Activated naive CD4-positive, alpha-beta T cell treated with anti-CD3 and anti-CD28 coated beads, Interleukin-2, amount 50 U/mL, for 72 hours (primary cell): ENCODE measurements around the gene OSBPL2. TPM values are rescaled to one million over a fixed set of nuclear protein-coding genes. Genes with fewer than 3 reads are reported as not detected.

Source experiments
- ATAC-seq, 2 donors: fragments of 150-1000 bp; cut with Tn5 transposase; 2 replicates each; pipeline ENCODE4 v1.10.0; 2021; ENCODE audit warnings: mild to moderate bottlenecking in 2 of 2, moderate library complexity in 2 of 2
- DNase-seq, 2 donors: peaks; one replicate each; pipeline ENCODE4 v3.0.0; 2021 to 2022; ENCODE audit warnings: low spot score in 2 of 2
- H3K27ac Mint-ChIP-seq, 2 donors: one replicate each; pipeline ENCODE4 v1.8.0; 2022; ENCODE audit warnings: mild to moderate bottlenecking in 2 of 2, mixed read lengths in 2 of 2
- H3K36me3 Mint-ChIP-seq, 2 donors: one replicate each; pipeline ENCODE4 v1.8.0; 2022; ENCODE audit warnings: mixed read lengths in 2 of 2
- H3K9me3 Mint-ChIP-seq, 2 donors: one replicate each; pipeline ENCODE4 v1.8.0; 2022; ENCODE audit warnings: mixed read lengths in 2 of 2
- total RNA-seq, 2 donors: library from RNA; stranded (reverse); gene quantifications; one replicate each; pipeline ENCODE4 v1.2.3, GENCODE V29; 2022

The OSBPL2 gene
- 10 to 100 TPM; 30.0 to 49.5 TPM for total RNA-seq

DNA sequence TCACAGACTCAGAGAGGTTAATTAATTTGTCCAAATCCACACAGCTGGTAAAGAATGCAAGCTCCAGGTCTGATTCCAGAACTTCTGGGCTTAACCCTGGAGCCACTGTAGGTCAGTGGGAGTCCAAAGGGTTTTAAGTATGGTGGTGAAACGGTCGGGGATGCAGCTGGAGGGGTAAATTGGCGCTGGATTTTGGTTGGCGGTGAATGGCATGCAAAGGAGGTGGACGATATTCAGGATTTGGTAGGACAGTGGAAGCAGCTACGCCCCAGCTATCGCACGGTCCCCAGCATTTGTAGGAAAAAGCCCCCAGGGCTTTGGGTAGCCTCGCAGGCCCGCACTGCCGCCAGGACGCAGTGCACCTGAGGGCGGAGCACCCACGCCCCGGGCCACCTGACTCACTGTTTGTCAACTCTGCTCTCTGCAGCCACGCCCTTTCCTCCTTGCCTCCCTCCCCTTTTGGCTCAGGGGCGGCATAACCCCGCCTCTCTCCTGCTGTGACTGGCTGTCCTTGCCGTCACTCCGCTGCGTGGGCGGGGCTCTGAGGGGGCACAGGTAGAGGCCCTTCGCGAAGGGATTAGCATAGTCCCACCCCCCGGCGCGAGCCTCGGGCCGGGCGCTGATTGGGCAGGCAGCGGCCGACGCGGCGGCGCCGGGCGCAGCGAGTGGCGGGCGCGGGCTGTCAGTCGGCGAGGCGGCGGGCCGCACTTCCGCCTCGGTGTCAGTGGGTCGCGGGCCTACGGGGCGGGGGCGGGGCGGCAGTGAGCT lies at the start of gene OSBPL2:
Gene OSBPL2 (plus strand): TSS at position 721 of the 768 bp plus-strand sequence. CDS start 17,664 bp downstream, outside the sequence.
- peak; percentile 98 to 99 for ATAC-seq
- Mint-ChIP-seq H3K9me3 (no peaks in the 10 kb centered on the region), H3K36me3 (no peaks in the 10 kb centered on the region), H3K27ac (peak within 1 kb of the TSS; percentile 78 to 94)
- peak; percentile 100 for DNase-seq

DNA sequence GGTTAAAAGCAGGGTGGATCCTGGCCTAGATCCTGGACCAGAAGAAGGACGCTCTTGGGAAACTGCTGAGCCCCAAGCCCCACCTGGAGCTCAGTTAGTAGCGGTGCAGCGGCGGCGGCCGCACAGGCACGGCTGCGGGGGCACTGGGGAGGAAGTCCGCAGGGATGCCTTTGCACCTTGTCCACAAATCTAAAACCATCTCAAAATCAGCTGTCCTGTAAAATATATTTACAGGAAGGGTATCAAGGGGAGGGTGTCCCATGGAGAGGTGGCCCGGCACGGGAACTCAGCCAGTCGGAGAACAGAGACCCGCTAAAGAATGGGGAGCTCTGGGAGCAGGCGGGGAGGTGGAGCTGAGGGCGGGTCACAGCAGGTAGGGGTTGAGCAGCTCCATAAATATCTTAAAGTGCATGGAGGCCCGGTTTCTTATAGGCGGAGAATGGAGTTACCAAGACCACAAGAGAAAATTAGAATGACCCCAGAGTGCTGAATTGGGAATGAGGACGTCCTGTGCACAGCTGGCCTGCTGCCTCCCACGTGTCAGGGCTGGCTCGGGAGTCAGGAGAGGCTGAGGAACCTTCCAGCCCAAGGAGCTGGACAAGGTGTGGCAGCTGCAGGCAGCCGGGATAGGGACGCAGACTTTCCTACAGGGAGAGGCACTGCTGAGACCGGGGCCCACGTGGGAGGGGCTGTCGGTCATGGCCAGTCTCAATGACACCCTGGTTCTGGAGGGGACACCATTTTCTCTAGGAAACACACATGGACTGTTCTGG lies 47.5 kb upstream of the OSBPL2 start:
- Mint-ChIP-seq H3K27ac (no peak overlapping the region), H3K9me3 (no peaks in the 10 kb centered on the region), H3K36me3 (peaks cover 4 to 5% of the 10 kb centered on the region in 2 donors)
- ATAC-seq (no peak), DNase-seq (no peak)

DNA sequence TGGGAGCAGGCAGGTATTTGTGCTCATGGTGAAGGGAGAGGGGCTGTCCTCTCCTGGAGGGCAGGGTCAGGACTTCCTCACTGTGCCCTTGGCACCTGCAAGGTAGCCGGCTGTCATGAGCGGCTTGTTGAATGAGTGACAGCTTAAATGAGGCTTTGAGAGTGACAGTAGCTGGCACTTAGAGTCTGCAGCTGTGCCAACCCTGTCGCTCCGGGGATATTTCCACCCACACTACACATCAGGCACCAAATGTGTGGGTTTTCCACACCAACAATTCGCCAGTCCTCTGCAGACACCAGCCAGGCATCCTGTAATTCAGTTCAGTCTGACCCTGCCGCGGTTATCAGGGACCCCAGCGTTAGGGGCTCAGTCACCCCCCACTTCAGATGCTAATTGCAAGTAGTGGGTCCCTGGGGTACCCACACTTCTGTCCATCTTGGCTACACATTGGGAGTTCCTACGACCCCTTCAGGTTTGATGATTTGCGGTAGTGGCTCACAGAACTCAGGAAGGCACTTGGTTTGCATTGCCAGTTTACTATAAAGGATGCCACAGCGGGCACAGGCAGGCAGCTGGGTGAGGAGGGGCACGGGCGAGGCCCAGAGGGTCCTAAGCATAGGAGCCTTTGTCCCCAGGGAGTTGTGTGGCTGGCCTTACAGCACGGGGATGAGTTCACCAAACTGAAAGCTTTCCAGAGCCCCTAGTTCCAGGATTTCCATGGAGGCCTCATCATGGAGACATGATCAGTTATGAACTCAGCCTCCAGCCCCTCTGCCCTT lies 46.4 kb upstream of the OSBPL2 start:
- peaks cover 4 to 5% of the 10 kb centered on the region in 2 donors for H3K36me3 Mint-ChIP-seq
- DNase-seq: no peak
- ATAC-seq: no peak
- no peaks in the 10 kb centered on the region for H3K9me3 Mint-ChIP-seq
- no peak overlapping the region for H3K27ac Mint-ChIP-seq

DNA sequence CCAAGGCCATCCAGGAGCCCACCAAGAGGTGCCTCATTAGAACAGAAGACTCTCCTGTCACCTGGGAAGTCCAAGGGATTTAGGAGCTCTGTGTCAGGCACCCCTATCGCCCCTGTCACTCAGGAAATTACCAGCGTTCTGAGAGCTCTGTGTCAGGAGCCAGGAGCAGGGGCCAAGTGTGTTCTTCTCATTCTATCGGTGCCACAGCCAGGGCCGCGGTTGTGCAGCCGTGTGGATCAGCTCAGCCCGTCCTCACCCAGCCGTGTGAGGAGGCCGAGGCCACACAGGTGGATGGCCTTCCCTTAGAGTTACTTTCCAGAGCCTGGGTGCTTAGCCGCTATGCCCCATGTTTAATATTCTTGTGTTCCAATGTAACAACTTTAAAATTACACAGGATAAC lies 45.7 kb upstream of the OSBPL2 start:
- ATAC-seq (no peak), DNase-seq (no peak)
- peak overlapping the region in 1 of 2 donors; percentile 69 for H3K27ac Mint-ChIP-seq
- H3K36me3 Mint-ChIP-seq: peaks cover 4 to 5% of the 10 kb centered on the region in 2 donors
- no peaks in the 10 kb centered on the region for H3K9me3 Mint-ChIP-seq

DNA sequence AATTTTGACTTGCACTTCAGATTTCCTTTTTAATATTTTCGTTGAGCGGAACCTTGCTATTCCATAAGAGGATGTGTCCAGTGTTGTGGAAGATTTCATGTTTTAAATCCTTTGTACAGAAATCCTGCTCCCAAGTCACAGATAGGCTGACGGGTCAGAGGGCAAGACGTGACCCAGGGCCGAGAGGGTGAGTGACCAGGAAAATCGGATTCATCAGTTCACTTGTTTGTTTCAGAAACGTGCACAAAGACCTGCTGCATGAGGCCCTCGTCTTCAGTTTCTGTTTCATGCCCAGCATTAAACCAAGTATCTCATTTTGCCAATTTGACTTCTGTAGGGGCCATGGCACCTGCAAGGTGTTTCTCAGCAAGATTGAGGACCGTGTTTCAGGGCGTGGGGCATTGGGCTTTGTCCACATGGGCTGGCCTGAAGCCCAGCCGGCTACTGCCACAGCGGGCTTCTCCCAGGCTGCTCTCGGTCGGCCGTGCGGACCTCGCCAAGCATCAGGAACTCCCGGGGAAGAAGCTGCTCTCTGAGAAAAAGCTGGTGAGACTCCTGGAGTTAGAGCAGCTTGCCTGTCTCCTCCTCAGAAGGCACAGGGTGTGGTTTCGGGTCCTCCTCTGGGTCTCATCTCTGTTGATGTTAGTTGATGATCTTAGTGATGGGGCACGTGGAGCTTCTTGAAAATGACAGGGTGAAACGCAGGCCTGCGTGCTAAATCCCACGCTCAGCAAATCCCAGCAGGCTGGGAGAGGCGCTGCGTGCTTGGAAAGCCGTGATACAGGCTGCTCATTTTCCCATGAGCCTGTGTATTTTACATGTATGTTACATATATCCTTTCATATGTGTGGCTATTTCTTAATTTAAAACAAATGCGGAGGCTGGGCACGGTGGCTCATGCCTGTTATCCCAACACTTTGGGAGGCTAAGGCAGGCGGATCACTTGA lies 45.0 kb upstream of the OSBPL2 start:
- Mint-ChIP-seq H3K36me3 (peaks cover 6 to 7% of the 10 kb centered on the region in 2 donors), H3K9me3 (no peaks in the 10 kb centered on the region), H3K27ac (peak overlapping the region in 1 of 2 donors; percentile 69)
- ATAC-seq: no peak
- DNase-seq: no peak

DNA sequence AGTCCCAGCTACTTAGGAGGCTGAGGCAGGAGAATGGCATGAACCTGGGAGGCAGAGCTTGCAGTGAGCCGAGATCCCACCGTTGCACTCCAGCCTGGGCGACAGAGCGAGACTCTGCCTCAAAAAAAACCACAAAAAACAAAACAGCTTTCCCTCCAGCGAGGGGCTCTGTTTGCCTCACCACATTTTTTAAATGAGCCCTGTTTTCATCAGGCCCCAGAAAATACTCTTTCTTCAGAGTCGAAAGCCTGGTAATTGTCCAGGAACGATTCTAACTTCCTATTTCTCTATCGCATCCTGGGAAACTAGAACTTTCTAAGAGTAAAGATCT lies 43.3 kb upstream of the OSBPL2 start:
- peaks cover 15 to 18% of the 10 kb centered on the region in 2 donors for H3K36me3 Mint-ChIP-seq
- no peak overlapping the region for H3K27ac Mint-ChIP-seq
- DNase-seq (no peak), ATAC-seq (no peak)
- no peaks in the 10 kb centered on the region for H3K9me3 Mint-ChIP-seq

DNA sequence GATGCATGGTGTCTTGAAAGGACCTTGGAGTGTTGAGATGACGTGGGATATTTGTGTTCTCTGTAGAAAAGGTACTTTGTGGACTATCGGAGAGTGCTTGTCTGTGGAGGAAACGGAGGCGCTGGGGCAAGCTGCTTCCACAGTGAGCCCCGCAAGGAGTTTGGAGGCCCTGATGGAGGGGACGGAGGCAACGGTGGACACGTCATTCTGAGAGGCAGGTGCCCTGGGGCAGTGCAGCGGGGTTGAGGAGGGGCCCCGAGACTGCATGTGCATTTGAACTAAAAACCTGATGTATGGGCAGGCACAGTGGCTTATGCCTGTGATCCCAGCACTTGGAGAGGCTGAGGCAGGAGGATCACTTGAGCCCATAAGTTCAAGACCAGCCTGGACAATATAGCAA lies 42.6 kb upstream of the OSBPL2 start:
- DNase-seq: no peak
- H3K27ac Mint-ChIP-seq: no peak overlapping the region

DNA sequence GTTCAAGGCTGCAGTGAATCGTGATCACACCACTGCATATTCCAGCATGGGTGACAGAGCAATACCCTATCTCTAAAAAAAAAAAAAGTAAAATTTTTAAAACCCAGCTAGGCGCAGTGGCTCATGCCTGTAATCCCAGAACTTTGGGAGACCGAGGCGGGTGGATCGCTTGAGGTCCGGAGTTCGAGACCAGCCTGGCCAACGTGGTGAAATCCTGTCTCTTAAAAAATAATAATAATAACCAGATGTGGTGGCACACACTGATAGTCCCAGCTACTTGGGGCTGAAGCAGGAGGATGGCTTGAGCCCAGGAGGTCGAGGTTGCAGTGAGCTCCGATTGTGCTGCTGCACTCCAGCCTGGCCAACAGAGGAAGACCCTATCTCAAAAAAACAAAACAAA lies 42.0 kb upstream of the OSBPL2 start:
- no peaks in the 10 kb centered on the region for H3K9me3 Mint-ChIP-seq
- no peak for ATAC-seq
- H3K27ac Mint-ChIP-seq: no peak overlapping the region

More for the DNA sequence above, 42.6 kb upstream of the OSBPL2 start:
- ATAC-seq: no peak
- H3K9me3 Mint-ChIP-seq: no peaks in the 10 kb centered on the region
- H3K36me3 Mint-ChIP-seq: peaks cover 15 to 18% of the 10 kb centered on the region in 2 donors

DNA sequence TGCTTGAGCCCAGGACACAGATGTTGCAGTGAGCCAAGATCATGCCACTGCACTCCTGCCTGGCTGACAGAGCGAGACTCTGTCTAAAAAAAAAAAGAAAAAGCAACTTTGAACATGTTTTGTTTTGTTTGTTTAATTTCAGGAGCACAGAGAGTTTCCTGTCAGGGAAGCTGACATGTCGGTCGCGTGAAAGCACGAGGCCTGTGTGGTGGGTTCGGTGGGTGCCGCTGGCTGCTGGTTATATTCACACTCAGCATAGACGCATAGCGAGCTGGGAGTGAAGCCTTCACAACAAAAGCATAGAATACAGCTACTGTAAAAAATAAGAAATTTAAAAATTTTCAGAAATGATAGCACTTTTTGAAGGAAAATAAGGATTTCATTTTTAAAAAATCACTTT lies 41.0 kb upstream of the OSBPL2 start:
- no peaks in the 10 kb centered on the region for H3K9me3 Mint-ChIP-seq
- no peak overlapping the region for H3K27ac Mint-ChIP-seq
- ATAC-seq (no peak), DNase-seq (no peak)
- H3K36me3 Mint-ChIP-seq: peaks cover 18 to 19% of the 10 kb centered on the region in 2 donors

More for the DNA sequence above, 42.0 kb upstream of the OSBPL2 start:
- peaks cover 15 to 18% of the 10 kb centered on the region in 2 donors for H3K36me3 Mint-ChIP-seq
- DNase-seq: no peak

DNA sequence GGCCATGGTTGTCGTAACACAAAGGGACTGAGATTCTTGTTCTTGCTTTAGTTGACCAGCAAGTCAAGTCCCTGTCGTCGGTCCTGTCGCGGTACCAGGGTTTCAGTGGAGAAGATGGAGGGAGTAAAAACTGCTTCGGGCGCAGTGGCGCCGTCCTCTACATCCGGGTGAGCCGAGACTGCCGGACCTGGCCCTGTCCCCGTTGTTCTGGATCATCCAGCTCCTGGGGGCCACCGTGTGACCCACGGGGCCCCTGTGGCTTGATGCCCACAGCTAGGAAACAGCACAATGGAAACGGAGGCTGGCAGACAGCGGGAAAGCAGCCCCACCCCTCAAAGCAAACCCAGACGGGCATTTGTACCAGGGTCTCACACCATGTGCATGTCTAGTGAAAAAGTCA lies 40.5 kb upstream of the OSBPL2 start:
- peaks cover 18 to 19% of the 10 kb centered on the region in 2 donors for H3K36me3 Mint-ChIP-seq
- H3K27ac Mint-ChIP-seq: no peak overlapping the region
- H3K9me3 Mint-ChIP-seq: no peaks in the 10 kb centered on the region
- ATAC-seq (no peak), DNase-seq (no peak)

DNA sequence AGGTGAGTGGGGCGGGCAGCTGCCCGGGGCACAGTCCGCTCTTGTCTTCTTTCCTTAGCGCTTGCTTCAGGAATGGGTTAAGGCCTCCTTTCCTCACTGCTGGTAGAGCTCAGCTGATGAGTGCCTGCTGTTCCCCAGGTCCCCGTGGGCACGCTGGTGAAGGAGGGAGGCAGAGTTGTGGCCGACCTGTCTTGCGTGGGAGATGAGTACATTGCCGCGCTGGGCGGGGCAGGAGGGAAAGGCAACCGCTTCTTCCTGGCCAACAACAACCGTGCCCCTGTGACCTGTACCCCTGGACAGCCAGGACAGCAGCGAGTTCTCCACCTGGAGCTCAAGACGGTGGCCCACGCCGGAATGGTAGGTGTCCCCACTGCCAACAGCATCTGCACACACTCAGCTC lies 39.8 kb upstream of the OSBPL2 start:
- H3K27ac Mint-ChIP-seq: no peak overlapping the region
- no peak for ATAC-seq
- H3K36me3 Mint-ChIP-seq: peaks cover 18 to 19% of the 10 kb centered on the region in 2 donors
- DNase-seq: no peak
- no peaks in the 10 kb centered on the region for H3K9me3 Mint-ChIP-seq

DNA sequence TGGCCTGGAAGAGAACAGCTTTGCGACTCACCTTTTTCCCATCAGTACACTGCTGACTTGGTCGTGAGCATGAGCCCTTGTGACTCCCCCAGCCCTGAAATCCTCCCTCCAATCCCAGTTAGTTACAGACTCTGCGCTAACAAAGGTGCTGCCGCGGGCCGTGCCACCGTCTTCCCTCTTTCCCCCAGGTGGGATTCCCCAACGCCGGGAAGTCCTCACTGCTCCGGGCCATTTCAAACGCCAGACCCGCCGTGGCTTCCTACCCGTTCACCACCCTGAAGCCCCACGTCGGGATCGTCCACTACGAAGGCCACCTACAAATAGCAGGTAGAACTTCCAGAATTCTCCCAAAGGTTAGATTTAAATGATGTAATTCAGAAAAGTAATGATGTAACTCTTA lies 39.4 kb upstream of the OSBPL2 start:
- Mint-ChIP-seq H3K36me3 (peaks cover 18 to 19% of the 10 kb centered on the region in 2 donors), H3K27ac (peak overlapping the region in 1 of 2 donors; percentile 60), H3K9me3 (no peaks in the 10 kb centered on the region)
- no peak for ATAC-seq
- DNase-seq: no peak

DNA sequence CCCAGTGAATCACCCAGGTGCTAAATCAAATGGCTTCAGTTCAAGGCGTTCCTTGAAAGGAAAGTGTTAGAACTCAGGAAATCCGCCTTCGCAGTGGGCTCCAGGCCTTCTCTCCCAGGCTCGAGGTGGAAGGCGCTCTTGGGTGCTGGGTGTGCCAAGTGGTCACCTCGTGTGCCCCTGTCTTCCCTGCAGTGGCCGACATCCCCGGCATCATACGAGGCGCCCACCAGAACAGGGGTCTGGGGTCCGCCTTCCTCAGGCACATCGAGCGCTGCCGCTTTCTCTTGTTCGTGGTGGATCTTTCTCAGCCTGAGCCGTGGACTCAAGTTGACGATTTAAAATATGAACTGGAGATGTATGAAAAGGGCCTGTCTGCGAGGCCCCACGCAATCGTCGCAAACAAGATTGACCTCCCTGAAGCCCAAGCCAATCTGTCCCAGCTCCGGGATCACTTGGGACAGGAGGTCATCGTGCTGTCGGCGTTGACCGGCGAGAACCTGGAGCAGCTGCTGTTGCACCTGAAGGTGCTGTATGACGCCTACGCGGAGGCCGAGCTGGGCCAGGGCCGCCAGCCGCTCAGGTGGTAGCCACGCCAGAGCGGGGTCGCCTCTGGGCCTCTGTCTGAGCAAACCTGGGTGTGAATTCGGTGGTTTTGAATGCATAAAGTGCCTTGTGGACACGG lies 37.7 kb upstream of the OSBPL2 start:
- ATAC-seq (no peak), DNase-seq (no peak)
- no peaks in the 10 kb centered on the region for H3K9me3 Mint-ChIP-seq
- peaks cover 16 to 18% of the 10 kb centered on the region in 2 donors for H3K36me3 Mint-ChIP-seq
- H3K27ac Mint-ChIP-seq: no peak overlapping the region

DNA sequence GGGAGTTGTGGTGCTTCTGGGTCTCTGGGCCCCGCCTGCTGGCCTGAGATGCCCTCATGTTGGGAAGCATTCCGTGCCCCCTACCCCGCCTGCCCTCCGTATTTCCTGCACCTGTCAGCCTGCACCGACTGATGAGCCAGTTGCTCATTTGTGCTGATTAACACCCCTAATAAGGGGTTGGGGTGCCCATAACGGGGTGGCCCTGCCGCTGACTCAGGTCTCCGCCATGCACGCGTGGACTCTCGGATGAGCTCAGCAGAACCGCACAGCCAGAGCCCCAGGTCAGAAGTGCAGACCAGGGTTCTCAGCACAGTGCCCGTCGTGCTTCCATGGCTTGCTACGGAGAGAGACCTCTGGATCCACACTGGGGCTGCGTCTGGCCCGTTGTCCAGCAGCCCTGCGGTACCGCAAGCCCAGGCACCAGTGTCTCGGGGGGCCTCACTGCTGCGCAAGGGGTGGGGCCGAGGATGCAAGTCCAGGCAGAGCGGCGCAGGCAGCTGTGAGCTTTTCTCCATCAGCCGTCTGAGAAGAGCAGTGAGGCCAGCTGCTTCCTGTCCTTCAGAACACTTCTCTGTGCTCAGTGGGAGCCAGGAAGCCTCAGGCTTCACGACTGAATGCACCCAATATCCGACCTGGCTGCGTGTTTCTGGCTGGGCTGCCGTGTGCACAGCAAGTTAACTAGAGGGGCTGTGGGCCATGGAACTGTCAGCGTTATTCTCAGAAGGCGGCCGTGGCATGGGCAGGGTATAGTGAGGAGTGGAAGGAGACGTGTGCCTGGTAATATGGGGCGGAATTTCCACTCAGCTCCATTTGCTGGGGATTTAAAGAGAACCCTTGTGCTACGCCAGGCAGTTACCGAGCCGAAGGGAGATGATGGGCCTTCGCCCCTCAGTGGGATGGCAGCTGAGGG lies 36.9 kb upstream of the OSBPL2 start:
- H3K27ac Mint-ChIP-seq: peak overlapping the region in 1 of 2 donors; percentile 82
- peaks cover 15 to 18% of the 10 kb centered on the region in 2 donors for H3K36me3 Mint-ChIP-seq
- ATAC-seq: no peak
- DNase-seq: no peak
- H3K9me3 Mint-ChIP-seq: no peaks in the 10 kb centered on the region

DNA sequence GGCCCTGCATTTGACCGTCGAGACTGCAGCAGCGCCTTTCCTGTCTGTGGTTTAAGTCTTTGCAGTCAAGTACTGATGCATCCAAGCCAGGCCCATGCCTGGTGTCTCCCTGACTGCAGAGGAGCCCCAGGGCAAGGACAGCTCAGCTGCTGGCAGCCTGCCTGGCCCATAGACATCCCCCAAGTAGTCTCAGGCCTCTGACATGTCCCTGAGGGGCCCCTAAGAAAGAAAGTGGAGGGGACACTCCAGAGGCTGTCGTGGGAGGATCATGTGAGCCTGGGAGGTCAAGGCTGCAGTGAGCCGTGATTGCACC lies 36.3 kb upstream of the OSBPL2 start:
- ATAC-seq (no peak), DNase-seq (no peak)
- Mint-ChIP-seq H3K9me3 (no peaks in the 10 kb centered on the region), H3K36me3 (peaks cover 15 to 18% of the 10 kb centered on the region in 2 donors), H3K27ac (peak overlapping the region in 1 of 2 donors; percentile 82)
